Inflammatory macrophage treated with lipopolysaccharide for 1 hour (primary cell): Measurements from ENCODE around the gene MAP4K3.
A peak's percentile ranks its signal among the peaks of the same experiment; 100 is the strongest.
"Not testable (repeated sequence)": the region's sequence is repeated elsewhere in the genome, so short reads cannot be mapped to it uniquely, and the experiment has no call there.

Source experiments
- DNase-seq, 2 donors: peaks; one replicate each; pipeline ENCODE4 v3.0.0-alpha.2; 2020 to 2022

MAP4K3 gene

DNA sequence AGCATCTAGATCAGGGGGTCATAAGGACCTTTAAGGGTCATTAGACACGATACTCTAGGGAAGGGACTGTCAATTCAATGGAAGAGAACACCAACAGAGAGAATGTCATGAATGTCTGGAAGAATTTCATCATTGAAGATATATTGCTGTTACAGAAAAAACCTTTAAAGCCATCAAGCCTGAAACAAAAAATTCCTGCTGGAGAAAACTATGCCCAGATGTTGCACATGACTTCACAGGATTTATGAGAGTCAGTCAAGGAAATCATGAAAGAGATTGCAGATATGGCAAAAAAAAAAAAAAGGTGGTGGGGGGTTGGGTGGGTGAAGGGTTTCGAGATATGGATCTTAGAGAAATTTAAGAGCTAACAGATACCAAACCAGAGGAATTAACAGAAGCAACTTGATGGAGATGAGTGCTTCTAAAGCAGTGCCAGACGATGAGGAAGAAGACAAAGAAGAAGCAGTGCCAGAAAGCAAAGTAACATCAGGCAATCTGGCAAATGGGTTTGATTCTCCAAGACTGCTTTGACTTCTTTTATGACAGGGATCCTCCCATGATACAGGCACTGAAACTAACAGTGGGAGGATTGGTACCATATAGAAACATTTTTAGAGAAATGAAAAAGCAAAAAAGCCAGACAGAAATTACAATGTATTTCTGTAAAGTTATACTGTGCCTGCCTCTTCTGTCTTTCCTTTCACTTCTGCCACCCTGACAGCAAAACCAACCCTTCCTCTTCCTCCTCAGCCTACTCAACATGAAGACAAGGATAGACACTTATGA is 28.5 kb downstream of the MAP4K3 start:
- DNase-seq: peak; percentile 47 to 52

DNA sequence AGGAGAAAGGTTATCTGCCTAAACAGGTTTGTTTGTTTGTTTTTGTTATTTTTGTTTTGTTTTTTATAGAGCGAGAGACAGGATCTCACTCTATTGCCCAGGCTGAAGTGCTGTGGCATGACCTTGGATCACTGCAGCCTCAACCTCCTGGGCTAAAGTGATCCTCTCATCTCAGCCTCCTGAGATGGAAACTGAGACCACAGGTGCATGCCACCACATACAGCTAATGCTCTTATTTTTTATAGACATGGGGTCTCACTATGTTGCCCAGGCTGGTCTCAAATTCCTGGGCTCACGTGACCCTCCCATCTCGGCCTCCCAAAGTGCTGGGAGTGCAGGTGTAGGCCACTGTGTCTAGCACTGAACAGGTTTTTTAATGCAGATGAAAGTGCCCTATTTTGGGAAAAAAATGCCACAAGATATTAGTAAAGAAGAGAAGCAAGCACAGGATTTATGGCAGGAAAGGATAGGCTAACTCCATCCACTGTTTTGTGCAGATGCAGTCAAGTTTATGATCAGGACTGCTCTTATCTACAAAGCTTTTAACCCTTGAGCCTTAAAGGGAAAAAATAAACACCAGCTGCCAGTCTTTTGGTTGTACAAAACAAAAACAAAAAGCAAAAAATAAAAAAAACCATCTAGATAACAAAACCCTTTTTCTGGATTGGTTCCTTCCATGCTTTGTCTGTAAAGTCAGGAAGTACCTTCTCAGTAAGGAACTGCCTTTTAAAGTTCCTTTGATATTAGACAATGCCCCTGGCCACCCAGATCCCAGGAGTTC is 29.4 kb downstream of the MAP4K3 start:
- no peak for DNase-seq

DNA sequence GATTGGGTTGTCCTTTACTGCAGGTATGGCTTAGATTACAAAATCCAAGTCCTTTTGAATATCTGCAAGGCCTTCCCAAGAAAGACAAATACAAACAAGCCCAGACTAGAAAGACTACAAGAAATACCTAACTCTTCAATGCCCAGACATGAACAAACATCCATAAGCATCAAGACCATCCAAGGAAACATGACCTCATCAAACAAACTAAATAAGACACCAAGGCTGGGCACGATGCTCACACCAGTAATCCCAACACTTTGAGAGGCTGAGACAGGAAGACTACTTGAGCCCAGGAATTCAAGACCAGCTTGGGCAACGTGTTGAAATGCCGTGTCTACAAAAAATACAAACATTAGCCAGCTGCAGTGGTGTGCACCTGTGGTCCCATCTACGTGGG is 31.7 kb downstream of the MAP4K3 start:
- no peak for DNase-seq

DNA sequence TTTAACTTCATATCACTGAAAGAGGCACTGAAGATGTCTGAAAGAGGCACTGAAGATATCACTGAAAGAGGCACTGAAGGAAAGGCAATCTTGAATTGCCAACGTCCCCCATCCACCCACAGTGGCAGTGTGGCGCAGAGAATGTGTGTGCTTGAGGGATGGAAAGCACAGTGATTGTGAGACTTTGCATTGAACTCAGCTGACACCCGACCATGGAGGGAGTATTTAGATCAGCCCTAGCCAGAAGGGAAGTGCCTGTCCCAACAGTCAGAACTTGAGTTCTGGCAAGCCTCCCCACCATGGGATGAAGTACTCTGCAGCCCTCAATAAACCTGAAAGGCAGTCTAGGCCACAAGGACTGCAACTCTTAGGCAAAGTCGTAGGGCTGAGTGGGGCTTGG is 33.8 kb downstream of the MAP4K3 start:
- peak; percentile 37 to 61 for DNase-seq

- no peak for DNase-seq
Measured at GRCh38 chr2:39401319-39401718, 35.8 kb downstream of the MAP4K3 start.

DNA sequence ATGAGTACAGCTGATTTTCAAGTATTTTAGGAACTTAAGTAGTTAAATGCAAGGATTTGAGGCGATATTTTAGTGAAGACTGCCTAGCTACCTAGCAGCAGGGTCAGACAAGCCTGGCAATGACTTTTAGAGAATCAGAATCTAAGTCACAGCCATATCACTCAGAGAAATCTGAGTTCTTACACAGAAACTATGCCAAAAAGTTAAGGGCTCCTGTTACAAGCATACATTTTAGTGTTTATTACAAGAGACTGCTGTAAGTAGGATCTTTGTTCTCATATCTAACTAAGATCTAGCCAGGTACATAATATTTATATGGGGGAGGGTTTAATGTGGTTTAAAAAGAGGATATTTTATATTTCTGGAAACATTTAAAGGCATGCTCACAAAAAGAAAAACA is 37.5 kb downstream of the MAP4K3 start:
- no peak for DNase-seq

DNA sequence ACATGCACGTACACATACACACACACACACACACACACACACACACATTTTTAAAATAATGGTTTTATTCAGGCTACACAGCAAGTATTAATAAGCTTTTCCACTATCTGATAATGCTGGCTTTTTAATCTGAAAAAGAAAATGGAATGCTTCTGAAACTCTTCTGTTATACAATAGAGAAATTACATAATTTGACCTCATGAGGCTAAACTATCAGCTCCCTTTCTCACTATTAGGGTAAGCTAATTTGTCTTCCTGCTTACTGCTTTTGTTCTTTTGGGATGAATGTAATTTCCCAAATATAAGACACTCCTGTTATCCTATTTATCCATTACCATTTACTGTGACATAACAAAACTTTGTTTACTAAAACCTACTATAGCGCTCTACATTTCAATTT is 41.8 kb downstream of the MAP4K3 start:
- no peak for DNase-seq

DNA sequence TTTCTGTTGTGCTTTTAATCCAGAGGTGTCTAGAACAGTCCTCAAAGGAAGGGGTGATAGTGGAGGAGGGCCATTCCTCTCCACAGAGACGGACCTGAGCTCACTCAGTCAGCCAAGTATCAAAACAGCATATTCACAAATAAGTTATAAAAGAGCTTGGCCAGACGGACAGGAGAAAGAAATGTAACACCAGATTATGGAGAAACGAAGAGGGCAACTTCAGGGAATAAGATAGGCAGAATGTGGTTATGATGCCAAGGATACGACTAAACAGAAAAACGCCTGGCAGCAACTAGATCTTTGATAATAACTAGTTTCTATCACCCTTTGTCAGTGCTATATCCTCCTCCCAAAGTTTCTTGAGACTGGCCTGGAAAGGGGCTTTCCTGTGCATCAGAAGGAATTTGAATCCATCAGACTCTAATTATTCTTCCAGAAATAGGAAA is 42.5 kb downstream of the MAP4K3 start:
- DNase-seq: no peak

GRCh38 chr2:39392672-39393071 is 44.4 kb downstream of the MAP4K3 start:
- DNase-seq: no peak

DNA sequence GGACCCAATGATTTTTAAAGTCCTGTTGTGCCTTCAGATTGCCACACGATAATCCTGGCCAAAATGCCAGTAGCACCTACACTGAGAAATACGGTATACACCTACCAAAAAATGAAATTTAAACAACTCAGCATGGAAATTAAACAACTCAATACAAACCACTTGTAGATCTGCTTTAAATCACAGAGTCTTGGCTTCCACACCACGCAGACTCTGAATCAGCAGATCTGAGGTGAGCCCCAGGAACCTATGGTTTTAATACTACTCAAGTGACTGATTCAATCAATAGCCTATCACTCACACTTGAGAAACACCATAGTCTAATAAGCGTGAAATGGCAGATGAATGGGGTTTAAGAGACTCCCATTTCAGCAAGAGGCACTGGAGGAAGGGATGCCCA is 46.9 kb downstream of the MAP4K3 start:
- DNase-seq: no peak

- no peak for DNase-seq
Measured at GRCh38 chr2:39386064-39386463, 51.0 kb downstream of the MAP4K3 start.

GRCh38 chr2:39385172-39385571 is 51.9 kb downstream of the MAP4K3 start:
- DNase-seq: no peak

DNA sequence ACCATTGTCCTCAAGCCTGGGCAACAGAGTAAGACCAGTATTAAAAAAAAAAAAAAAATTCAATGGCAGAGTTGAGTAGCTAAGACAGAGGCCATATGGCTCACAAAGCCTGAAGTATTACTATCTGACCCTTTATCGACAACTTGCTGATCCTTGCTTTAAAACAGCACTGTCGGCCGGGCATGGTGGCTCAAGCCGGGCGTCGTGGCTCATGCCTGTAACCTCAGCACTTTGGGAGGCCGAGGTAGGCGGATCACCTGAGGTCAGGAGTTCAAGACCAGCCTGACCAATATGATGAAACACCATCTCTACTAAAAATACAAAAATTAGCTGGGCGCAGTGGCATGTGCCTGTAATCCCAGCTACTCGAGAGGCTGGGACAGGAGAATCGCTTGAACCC is 53.0 kb downstream of the MAP4K3 start:
- not testable (repeated sequence) for DNase-seq

- DNase-seq: peak; percentile 35 to 69
Measured at GRCh38 chr2:39383146-39383545, 53.9 kb downstream of the MAP4K3 start.

- no peak for DNase-seq
Measured at GRCh38 chr2:39381653-39382052, 55.4 kb downstream of the MAP4K3 start.

- DNase-seq: no peak
Measured at GRCh38 chr2:39380525-39381150, 56.4 kb downstream of the MAP4K3 start.

- peak; percentile 47 to 69 for DNase-seq
Measured at GRCh38 chr2:39379643-39380524, 57.2 kb downstream of the MAP4K3 start.

DNA sequence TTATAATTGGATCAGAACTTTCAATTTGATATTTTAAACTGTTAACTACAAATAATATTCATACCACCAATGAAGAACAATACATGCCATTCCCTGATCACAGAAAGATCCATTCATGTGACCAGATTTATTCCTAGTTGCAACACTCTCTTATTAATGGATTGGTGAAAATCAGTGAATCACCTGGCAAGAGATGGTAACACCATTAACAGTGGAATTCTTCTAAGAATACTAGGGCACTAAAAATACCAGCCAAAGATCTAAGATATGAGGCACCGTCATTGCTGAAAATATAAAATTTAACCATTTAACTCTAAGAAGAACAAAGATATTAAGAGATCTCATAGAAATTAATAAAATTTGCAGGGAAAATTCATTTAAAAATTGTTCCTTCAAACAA is 58.1 kb downstream of the MAP4K3 start:
- no peak for DNase-seq

DNA sequence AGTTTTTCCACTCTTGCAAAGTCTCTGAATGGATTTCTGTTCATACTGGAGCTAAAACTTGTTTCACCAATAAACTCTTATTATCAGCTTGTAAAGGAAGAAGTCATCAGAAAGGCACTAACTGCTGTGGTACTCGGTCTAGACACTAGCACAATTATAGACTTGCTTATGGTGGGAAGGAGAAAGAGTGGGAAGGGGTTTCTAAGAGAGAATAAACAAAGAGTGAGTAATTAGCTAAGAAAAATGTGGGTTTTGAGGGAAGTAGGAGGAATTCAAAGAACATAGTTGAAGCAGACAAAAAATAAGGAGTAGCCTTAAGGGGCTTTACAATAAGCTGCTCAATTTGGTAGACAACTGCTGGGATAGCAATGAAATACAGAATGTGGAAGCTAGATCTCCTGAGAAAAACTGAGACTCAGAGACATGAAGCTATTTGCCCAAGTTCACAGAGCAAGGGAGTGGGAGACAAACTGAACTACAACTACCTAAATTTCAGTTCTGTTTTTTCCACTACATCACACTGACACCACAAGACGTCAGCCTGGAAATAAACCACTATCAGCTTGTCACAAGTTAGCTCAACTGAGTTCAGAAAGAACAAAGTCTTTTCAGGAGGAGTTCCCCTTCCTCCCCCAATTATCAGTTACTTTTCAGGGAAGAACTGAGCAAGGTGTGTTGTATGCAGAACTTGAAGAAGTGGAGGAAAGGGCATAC is 59.7 kb downstream of the MAP4K3 start:
- peak; percentile 75 to 85 for DNase-seq

GRCh38 chr2:39375917-39376316 is 61.2 kb downstream of the MAP4K3 start:
- peak; percentile 20 to 21 for DNase-seq

- DNase-seq: peak; percentile 25 to 46
Measured at GRCh38 chr2:39373181-39373802, 63.8 kb downstream of the MAP4K3 start.

- no peak for DNase-seq
Measured at GRCh38 chr2:39370101-39370500, 67.0 kb downstream of the MAP4K3 start.
